NCI-H345 (cell line): Measurements from ENCODE around the gene MAP2K3.
A peak's percentile ranks its signal among the peaks of the same experiment; 100 is the strongest.

ENCODE experiments used
- DNase-seq: peaks from one replicate; lab custom pipeline; 2025; lab: John Stamatoyannopoulos, UW

Gene MAP2K3

GRCh38 chr17:21252796-21253645 is 31.5 kb upstream of the MAP2K3 start, which contains the start of gene NATD1:
Gene NATD1, minus strand, starts transcription at chr17:21253410. Its CDS starts 146 bp downstream, at chr17:21253264.
- peak; percentile 76 for DNase-seq

GRCh38 chr17:21253646-21254441 is 30.7 kb upstream of the MAP2K3 start:
- DNase-seq, result no peak

- DNase-seq, result no peak
Measured at GRCh38 chr17:21258593-21258992, 25.9 kb upstream of the MAP2K3 start.

DNA sequence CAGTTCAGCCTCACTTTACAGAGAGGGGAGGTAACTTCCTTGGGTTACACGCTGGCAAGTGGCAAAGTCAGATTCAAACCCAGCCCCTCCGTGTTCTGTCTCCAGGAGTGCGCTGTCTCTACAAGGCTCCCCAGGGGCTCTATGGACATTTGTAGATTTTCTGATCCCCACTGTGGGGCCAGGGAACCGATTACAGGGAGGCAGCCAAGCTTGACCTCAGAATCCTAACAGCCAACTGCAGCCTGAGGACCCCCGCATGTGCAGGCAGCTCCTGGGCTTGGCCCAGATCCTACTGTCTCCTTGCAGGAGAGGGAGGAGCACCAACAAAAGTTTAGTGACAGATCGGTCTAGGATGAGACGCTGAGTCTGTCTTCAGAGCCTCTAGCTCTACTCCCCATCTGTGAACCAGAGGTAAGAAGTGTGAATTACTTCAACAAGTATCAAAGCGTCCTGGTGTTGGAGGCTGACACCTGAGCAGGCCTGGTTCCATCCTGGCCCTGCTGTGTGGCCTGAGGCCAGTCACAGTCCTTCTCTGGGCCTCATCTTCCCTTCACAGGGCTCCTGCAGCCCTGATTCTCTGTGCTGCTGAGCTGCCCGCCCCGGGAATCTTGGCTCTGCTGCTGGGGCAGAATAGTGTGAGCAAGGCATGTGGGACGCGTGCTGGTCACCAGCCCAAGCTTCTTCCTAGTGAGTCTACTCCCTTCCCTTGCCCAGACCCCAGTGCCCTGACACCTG is 22.1 kb upstream of the MAP2K3 start:
- DNase-seq, result no peak

- DNase-seq, result no peak
Measured at GRCh38 chr17:21263376-21263775, 21.1 kb upstream of the MAP2K3 start.

DNA sequence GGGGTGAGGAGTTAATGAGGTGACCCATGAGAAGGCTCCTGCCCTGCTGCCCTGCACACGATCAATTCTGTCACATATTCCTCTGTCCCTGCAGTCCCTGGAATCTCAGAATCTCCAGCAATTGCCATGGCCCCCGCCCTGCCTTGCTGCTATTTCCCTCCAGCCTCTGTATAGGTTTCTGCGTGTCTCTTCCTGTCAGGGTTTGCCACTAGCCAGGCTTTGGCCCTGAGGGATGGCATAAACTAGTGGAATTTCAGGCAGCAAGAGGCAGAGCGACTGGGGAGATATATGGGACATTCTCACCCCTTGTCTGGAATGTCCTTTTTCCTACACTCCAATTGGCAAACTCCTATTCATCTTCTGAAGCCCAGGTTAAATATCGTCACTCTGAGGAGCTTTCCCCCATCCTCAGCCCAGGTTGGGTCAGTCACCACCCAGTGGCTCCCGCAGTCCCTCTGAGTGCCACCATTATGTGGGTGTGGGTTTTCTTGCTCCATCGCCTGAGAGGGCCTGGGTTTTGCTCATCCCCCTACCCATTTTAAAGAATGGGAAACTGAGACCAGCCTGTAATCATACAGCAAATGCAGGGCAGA is 15.8 kb upstream of the MAP2K3 start:
- DNase-seq, result no peak

DNA sequence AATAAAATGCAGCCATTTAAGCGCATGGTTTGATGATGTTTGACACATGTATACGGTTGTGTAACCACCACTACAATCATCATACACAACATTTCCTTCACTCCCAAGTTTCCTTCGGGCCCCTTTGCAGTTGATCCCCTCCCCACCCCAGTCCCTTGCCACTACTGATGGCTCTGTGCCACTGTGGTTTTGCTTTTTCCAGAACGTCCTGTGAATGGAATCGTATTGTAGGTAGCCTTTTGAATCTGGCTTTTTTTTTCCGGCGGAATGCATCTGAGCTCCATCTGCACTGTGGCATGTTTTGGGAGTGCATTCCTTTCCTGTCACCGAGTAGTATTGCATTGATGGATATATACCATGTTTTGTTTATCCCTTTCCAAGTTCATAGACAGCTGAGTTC is 15.1 kb upstream of the MAP2K3 start:
- no peak for DNase-seq

- DNase-seq, result no peak
Measured at GRCh38 chr17:21271454-21272183, 12.9 kb upstream of the MAP2K3 start.

- DNase-seq, result no peak
Measured at GRCh38 chr17:21272250-21272649, 12.3 kb upstream of the MAP2K3 start.

- DNase-seq, result no peak
Measured at GRCh38 chr17:21272881-21273792, 11.4 kb upstream of the MAP2K3 start.

DNA sequence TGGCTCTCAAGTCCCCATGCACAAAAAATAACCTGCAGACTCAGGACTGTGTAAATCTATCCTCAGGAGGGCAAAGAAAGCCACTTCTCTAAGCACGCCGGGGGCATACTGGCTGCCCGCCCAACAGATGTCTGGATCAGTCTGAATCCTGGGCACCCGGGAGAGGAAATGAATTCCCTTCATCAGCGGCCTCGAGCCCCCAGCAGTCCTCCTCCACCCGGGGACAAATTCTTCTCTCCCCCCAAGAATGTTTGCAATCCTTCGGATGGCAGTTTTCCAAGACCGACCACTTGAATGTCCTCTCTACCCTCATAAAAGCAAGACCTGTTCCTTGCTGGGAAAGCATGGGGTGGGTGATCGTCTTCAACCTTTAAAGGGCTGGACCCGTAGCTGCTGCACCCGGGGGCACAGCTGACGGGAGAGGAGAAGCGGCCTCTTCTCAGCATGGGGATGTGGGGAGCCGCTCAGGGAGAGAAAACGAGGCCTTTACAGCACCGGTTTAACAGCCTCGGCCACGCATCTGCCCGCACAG is 9.4 kb upstream of the MAP2K3 start:
- DNase-seq, result no peak

GRCh38 chr17:21275579-21276263 is 8.8 kb upstream of the MAP2K3 start:
- peak; percentile 83 for DNase-seq

- DNase-seq, result no peak
Measured at GRCh38 chr17:21276264-21276588, 8.3 kb upstream of the MAP2K3 start.

- DNase-seq, result no peak
Measured at GRCh38 chr17:21277332-21277731, 7.2 kb upstream of the MAP2K3 start.

GRCh38 chr17:21278450-21279197 is 5.9 kb upstream of the MAP2K3 start:
- no peak for DNase-seq

DNA sequence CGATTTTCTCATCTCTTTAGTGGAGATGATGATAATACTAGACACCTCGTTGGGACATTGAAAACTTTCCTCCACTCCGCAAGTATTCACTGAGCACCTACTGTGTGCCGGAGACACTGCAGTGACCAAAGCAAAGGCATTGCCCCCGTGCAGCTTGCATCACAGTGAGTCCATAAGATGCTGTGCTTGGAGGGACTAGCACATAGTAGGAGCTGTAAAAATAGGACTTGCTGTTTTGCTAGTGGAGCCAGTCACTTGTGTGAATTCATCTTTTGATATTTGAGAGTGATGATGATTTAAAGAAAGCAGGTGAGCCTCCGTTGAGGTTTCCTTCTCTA is 5.3 kb upstream of the MAP2K3 start:
- DNase-seq, result no peak

DNA sequence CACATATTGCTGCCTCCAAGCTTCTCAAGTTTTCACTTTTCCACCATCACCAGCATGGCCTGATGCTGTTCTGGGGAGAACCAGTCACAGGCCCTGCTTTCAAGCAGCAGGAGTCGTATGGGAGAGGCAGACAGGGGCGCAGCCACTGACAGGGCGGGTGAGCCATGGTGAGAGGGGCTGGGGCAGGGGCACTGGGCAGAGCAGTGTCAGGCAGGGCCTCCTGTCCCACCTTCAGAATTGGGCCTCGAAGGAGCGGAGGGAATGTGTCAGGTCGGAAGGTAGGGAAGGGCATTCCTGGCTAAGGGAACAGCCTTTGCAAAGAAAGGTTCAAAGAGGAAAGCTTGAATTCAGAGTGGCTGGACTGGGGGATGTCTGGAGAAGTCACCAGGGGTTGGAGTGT is 4.9 kb upstream of the MAP2K3 start:
- no peak for DNase-seq

DNA sequence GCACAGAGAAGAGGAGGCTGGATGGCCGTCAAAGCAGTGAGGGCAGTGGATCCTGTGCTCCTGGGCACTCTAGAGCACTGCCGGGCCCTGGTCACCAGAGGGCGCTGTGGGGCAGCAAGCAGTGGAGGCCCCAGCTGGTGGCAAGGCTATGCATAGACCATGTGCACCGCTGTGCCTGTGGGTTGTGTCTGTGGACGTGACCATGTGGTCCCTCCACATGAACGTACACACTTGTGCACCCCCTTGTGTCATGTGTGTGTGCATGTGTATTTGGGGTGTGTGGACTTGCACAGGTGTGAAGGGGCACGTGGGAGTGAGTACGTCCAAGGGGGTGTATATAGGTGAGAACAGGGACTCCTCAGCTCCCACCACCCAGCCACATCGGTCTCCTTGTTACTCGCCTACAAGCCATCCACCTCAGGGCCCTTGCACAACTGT is 4.4 kb upstream of the MAP2K3 start:
- peak; percentile 58 for DNase-seq

DNA sequence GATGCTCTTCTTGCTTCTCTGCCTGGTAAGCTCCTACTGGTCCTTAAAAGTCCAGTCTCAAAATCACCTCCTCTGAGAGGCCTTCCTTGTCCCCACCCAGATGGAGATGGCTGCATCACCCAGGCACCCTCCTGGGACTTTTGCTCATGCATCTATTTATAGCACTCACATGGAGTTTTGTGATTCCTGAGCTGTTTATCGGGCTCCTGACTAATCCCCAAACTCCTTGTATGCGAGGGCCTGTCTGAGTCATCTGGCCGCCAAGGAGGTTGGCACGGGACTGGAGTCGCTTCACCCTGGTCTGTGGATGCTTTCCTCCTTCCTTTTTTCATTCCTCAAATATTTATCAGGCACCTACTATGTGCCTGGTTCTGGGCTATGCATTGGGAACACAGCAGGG is 2.3 kb upstream of the MAP2K3 start:
- no peak for DNase-seq
